ENCODE results near the gene FFAR2.

DNA sequence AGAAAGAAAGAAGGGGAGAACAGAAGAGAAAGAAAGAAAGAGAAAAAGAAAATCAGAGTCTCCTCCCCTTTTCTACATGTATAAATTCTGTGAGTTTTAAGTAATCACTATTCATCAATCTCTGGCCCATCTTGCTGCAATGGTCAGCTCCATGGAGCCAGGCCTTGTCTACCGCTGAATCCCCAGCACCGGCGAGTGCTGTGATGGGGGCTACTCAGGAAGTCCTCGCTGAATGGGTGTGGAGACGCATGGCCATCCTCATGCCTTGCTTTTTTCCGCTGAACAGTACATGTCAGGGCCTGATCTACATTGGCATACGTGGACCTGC lies 47.3 kb upstream of the FFAR2 start:
- TF ChIP-seq, protein P1, sequence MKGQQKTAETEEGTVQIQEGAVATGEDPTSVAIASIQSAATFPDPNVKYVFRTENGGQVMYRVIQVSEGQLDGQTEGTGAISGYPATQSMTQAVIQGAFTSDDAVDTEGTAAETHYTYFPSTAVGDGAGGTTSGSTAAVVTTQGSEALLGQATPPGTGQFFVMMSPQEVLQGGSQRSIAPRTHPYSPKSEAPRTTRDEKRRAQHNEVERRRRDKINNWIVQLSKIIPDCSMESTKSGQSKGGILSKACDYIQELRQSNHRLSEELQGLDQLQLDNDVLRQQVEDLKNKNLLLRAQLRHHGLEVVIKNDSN (IDR thresholded peaks at IDR 0.05): no peak
- no peak for TF ChIP-seq TAF1 (IDR thresholded peaks at IDR 0.05; ENCODE audit: low read depth)
- no peak for TF ChIP-seq CREB1 (IDR thresholded peaks at IDR 0.05; ENCODE audit: low read depth)
- no peak for TF ChIP-seq CEBPB (IDR thresholded peaks at IDR 0.05)
- TF ChIP-seq, protein P2, sequence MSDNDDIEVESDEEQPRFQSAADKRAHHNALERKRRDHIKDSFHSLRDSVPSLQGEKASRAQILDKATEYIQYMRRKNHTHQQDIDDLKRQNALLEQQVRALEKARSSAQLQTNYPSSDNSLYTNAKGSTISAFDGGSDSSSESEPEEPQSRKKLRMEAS (IDR thresholded peaks at IDR 0.05): no peak
- no peak for TF ChIP-seq YY1 (IDR thresholded peaks at IDR 0.05; ENCODE audit: low read depth)
- no peak for TF ChIP-seq ZBTB7A (IDR thresholded peaks at IDR 0.05; ENCODE audit: low read depth)
- no peak for TF ChIP-seq RAD21 (IDR thresholded peaks at IDR 0.05; ENCODE audit: low read depth)
